HG02852 (cell line): ENCODE results near the gene CBLN3.
"Not testable (repeated sequence)": the region's sequence is repeated elsewhere in the genome, so short reads cannot be mapped to it uniquely, and the experiment has no call there.

Source experiments
- ATAC-seq: cut with Tn5 transposase; IDR thresholded peaks from one replicate; pipeline ENCODE4 v1.9.1; 2021; ENCODE audit warnings: mild to moderate bottlenecking, moderate library complexity; ENCODE audit not compliant: unreplicated experiment

Gene CBLN3

DNA sequence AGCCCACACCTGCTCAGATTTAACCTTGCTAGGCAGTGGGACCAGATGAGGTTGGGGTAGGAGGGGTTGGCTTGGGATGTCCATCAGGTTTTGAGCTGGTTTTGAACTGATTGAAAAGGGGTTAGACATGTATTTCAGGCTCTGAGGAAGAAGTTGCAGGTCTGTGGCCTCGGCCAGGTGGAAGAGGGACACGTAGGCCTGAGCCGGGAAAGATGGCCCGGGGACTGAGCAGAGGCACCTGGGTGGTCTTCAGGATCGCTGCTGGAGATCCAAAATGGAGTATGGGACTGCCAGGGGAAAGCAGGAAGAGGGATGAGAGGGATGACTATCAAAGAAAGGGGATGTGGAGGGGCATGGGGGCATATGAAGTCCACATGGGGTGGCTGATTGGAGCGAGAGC is 23.1 kb downstream of the CBLN3 start:
- no peak for ATAC-seq

- no peak for ATAC-seq
These were observed 24.7 kb downstream of the CBLN3 start for GRCh38 chr14:24404814-24405213.

DNA sequence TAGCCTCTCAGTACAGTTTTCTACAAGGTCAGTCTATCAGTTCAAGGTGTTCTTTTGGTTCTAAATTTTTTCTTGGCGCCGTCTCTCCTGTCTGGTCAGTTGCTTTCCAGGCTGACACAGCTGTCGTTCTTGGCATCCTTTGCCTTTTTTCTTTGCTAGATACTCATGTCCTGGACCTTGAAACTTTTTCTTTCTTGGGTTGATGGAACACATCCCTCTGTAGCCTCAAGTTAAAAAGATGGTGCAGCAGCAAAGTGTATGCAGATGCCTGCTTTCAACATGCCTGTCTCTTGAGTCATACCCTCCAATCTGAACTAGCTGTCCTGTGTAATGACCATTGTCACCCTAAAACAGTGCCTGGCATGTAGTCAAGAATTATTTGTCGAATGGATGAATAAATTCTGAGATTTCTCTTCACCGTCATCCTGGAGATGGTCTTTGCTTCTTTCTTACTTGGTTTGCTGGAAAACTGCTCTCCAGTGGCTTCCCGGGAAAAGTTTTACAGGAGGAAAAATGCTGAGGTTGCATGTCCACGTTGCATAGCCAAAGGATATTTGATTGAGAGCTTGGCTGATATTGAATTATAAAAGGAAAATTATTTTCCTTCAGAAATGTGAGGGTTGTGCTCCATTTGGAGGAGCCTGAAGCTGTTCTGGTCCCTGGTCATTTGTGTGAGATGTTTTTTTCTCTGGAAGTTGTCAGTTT is 26.0 kb downstream of the CBLN3 start:
- ATAC-seq: no peak

DNA sequence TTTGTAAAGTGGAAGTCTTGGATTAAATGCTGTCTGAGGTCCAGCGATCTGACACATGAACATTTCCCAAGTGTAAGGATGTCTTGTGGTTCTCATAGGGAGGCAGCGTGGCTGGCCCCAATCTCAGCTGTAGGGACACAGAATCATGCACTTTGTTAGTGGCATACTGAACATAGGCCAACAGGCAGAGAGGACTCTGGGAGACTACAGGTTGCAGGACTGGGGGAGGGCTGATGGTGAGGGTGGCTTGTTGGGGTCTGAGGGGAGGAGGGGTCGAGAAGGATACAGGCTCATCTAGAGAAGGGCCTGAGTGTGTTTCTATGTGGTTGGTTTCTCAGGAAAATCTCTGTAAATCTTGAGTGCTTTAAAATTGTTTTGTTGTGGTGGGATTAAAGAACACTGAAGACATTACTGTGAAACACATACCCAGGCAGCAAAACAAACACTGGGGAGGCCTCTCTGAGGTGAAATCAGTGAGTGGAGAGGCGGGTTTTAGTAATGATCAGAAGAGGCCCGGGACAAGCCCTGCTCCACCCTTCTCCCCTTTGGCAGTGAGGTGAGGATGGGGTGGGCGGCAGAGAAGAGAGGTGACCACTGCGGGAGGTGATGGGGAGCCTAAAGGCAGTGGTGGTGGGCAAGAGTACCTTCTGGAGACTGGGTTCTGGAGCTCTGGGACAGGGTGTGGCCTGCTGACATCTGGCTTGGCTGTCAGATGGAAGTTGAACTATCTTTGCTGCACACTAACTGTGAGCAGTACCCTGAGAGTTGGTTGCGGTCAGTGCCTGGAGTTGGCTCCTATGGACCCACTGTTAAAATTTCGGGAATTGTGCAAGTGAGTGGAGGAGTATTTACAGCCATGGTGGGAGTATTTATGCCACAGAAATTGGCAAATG is 27.4 kb downstream of the CBLN3 start:
- no peak for ATAC-seq

DNA sequence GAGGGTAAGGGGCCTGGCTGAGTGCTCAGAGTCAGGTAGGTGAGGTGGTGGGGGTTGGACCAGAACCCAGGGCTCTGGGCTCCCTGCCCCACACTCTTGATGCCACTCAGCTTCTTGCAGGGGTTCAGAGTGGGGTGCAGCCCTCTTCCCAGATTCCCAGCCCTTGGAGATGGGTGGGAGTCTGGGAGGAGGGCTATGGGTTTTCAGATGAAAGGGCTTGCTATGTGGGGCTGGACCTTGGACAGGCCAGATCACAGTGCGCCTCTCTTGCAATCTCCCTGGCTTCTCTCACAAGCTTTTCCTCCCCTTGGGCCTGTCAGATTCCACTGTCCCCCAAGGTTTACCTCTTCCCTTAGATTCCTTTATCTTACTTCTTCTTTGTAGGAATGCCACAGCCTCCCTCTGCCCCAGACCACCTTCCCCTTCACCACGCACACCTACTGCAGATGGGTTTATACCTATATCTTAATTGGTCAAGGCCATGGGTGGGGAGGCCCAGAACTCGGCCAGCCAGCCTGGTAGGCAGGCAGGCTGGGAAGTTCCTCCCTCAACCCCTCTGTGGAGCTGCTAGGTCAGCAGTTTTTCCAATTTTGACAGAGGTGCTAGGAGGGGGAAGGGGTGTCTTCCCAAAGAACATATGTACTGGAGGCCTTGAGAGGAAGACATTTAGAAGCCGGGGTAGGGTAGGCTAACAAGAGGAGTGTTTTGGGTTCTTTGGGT is 29.3 kb downstream of the CBLN3 start:
- no peak for ATAC-seq

DNA sequence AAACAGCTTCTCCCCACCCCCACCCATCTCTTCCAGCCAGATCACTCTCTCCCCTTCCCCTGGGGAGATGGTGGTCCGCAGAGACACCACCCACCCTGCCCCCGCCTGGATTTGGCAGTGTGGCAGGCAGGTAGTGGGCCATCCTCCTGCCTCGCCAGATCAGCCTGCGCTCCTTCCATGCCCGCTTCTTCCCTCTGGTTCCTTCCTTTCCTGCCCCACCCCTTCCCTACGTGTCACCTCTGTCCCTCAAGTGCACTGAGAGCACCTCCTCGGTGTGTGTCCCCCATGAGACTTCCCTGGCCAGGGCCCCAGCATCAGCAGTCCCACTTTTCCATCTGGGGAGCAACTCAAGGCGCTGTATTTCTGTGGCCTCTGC is 30.0 kb downstream of the CBLN3 start:
- ATAC-seq: no peak

DNA sequence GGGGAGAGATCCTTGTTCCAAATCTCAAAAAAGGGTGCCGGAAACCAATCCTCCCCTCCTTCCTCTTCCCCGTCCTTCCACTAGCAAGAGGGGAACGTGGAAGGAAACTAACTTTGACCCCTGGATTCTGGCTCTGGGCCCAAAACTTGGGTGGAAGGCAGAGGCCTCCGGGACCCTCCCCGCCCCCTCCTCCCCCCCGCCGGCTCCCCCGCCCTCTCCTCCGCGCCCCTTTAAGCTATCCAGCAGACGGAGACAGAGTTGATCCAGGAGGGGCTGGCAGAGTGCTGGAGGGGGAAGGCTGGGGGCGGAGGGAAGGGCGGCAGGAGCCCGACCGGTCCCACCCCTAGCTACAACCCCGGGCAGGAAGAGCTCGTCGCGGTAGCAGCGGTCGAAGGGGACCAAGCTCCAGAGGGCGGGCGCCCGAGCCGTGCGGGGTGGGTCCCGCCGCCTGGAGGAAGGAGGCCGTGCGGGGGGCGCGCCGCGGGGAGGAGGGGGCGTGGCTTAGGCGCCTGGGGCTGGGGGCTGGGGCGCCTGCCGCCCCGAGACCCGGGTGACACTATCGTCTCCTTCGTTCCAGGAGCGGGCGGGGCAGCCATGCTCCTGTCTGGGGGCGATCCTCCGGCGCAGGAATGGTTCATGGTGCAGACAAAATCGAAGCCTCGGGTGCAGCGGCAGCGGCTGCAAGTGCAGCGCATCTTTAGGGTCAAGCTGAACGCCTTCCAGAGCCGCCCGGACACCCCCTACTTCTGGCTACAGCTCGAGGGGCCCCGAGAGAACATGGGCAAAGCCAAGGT is 30.6 kb downstream of the CBLN3 start, which contains the start of gene NYNRIN:
TSS of gene NYNRIN (plus strand) at position 351 of the 794 bp plus-strand sequence. CDS start at position 595, 244 bp downstream.
- ATAC-seq: no peak

GRCh38 chr14:24398293-24398652 is 31.2 kb downstream of the CBLN3 start:
- no peak for ATAC-seq

DNA sequence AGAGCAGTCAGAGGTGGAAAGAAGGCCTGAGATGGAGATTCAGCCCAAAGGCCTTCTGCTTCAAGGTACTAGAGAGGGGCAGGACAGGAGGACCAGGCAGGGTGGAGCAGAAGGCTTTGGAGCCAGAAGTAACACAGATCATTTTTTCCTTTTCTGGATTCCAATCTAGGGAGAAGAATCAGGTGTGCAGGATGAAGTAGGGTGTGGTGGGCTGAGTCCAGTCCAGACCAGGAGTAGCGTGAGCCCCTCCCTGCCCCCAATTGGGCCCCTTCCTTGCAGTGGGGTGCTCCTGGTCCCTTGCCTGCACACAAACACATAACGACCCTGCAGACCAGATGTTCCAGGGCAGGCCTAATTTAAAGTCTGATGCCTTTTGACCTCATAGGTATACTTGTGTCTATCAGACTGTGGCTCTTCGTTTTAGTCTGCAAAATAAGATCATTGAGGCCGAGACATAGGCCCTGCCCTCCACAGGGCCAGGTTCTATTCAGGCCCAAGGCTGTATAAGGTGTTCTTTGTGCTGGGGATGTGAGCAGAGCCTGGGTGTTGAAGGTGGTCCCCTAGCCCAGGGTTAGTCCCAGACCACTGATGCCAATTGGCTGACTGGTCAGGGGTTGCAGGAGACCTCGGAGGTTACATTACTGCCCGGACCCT is 31.7 kb downstream of the CBLN3 start:
- no peak for ATAC-seq

DNA sequence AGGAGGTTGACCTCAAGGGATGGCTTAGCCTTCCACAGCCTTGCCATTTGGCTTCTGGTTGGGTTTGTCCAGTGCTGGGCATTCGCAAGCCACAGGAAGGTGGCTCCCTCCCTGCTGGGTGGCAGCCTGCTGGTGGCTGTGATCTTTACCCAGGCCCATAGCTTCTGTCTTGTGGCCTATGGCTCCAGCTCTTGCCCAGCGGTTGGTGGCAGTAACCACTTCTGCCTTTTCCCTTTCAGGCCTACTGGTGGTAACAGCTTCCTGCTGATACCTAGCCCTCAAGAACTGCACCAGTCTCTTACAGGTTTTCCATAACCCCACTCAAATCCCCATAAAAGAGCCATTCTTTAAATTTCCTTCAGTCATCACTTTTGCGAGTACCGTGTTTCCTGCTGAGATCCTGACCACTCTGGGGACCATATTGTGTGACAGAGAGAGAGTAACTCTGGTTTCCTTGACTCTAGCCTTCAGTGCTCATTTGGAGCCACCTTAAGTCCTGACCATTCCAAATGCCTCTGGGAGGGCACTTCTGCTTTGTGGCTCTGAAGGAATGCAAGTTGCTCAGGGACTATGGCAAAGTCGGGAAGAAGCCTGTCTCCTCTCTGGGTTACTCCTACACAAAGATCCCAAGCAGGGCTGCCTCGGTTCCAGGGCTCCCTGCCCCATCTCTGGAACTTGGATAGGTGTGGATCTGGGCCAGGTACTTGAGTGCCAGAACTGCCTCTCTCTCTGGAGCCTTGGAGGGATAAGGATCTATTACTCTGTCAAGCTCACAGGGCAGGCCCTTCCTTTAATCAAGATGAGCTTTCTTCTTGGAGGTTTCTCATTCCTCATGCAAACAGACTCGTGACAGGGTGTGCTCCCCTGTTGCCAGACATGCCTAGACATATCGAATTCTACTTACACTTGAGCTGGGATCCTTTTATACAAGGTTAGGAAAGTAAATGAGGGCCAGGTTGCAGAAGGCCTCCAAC is 33.6 kb downstream of the CBLN3 start:
- no peak for ATAC-seq

DNA sequence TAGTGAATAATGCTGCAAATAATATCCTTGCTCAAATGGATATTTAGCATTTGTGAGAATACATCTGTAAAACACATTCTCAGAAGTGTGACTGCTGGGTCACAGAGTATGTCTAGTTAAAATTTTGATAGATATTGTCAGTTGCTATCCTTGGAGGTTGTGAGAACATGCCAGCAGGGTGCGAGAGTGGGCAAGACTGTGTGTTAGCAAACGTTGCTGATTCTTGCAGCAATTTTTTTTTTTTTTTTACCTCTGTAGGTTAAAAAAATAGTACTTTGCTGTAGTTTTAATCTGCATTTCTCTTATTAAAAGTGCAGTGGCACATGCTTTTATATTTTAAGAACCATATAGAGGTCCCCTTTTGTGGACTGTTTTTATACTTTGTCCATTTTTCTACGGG is 35.2 kb downstream of the CBLN3 start:
- ATAC-seq: no peak

GRCh38 chr14:24392325-24393091 is 37.0 kb downstream of the CBLN3 start:
- ATAC-seq: no peak

DNA sequence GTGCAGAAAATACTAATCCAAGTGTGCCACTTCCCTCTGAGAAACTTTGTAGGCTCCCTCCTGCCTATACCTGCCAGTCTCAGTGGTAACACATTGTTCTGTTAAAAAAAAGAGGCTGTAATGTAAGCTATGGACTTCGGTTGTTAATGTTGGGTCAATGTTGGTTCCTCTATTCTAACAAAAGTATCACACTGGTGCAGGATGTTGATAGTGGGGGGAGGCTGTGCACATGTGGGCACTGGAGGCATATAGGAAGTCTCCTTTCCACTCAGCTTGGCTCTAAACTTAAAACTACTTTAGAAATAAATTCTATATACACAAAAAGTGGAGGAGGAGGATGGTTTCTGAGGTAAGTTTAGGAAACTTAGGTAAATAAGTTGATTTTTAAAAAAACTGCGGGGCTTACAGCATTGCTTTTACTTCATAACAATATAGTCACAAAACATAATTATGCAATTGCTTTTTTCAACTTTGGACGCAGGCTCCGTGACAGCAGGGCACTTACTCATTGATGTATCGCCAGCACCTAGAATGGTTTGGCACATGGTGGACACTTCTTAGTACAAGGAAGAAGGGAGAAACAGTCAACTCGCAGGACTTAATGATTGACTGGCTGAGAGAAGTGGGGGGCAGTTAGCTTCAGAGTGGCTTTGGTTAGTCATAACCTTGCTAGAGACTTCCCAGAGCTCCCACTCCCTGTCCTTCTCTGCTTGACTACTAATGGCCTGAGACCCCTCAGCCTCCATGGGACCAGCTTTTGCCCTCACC is 38.6 kb downstream of the CBLN3 start:
- ATAC-seq: no peak

- no peak for ATAC-seq
These were observed 40.1 kb downstream of the CBLN3 start for GRCh38 chr14:24389226-24389848.

DNA sequence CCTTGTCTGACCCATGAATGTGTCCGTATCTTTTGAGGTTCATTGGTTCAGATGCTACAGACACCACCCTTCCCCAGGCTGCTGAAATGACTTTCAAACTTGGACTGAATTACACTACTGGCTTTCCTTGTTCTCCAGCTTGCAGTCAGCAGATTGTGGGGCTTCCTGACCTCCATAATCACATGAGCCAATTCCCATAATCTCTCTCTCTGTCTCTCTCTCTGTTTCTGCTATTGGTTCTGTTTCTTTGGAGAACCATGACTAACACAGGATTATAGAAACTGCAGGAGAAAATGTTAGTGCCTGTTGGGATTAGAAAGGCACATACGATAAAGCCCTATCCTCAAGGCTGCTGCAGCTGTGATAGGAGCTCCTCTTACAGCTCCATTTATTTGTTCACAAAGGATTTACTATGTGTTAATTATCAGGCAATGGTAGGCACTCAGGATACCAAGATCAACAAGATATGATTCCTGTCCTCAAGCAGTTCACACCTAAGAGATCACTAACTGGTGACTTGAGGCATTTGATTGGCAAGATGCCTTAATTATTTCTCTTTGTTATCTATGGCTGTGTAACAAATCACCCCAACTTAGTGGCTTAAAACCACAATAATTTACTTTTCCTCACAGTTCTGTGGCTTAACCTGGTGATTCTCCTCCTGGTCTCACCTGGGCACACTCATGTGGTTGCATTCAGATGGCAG is 40.8 kb downstream of the CBLN3 start:
- ATAC-seq: no peak

- not testable (repeated sequence) for ATAC-seq
These were observed 41.9 kb downstream of the CBLN3 start for GRCh38 chr14:24387579-24387978.

DNA sequence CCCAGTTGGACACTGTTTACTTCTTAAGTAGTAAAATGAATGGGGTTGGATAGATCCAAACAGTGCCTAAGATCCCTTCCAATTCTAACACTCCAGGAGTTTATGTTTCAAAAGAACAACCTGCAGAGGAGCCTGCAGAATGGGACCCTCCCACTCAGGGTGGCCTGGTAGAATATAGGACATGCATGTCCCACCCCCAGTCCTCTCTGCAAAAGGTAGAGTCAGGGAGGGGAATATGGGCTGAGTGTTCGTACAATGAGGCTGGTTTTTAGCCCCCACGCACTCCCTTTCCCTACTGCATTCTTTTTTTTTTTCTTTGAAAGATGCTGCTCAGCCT is 42.5 kb downstream of the CBLN3 start:
- no peak for ATAC-seq
